HG03575 (cell line): ENCODE measurements around the gene SENP1.

Experiments used
- ATAC-seq: cut with Tn5 transposase; IDR thresholded peaks from one replicate; pipeline ENCODE4 v1.9.1; 2021; ENCODE audit not compliant: unreplicated experiment, insufficient number of reproducible peaks, low FRiP score; ENCODE audit errors: extremely low read depth

The SENP1 gene

GRCh38 chr12:48025281-48025680 lies 80.6 kb downstream of the SENP1 start:
- ATAC-seq, result no peak

- no peak for ATAC-seq
Measured at GRCh38 chr12:48024735-48025134, 81.1 kb downstream of the SENP1 start.

- ATAC-seq, result no peak
Measured at GRCh38 chr12:48023386-48023785, 82.5 kb downstream of the SENP1 start.

DNA sequence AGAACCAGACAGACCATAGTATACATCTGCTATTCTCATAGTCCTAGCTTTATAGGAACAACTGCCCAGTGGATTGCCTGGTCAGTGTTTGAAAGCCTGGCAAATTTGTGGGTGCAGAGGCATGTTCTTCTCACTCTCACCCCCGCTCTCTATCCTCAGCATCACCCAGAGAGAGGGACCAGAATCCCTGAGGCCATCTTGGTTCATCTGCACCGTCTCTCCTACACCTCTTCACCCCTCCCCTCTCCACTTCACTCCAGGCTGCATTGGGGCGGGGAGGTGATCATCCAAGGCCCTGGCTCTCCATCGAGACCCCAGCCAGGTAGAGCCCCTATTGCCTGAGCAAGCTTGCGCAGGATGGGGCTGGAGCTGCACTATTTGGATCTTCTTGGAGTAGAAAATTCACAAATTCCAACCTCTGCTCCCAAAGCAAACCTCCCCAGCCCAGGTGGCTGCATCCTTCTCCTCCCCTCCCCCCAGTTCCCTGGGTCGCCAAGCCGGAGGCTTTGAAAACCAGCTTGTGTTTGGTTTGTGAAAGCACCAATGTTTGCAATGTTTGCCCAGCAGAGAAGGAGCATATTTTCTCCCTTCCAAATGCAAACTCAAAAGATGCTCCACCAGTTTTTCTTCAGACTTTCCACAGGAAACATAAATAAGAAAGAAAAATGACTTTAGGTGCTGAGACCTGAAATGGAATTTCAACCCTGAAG lies 83.0 kb downstream of the SENP1 start:
- ATAC-seq, result no peak

- no peak for ATAC-seq
Measured at GRCh38 chr12:48022180-48022521, 83.7 kb downstream of the SENP1 start.

DNA sequence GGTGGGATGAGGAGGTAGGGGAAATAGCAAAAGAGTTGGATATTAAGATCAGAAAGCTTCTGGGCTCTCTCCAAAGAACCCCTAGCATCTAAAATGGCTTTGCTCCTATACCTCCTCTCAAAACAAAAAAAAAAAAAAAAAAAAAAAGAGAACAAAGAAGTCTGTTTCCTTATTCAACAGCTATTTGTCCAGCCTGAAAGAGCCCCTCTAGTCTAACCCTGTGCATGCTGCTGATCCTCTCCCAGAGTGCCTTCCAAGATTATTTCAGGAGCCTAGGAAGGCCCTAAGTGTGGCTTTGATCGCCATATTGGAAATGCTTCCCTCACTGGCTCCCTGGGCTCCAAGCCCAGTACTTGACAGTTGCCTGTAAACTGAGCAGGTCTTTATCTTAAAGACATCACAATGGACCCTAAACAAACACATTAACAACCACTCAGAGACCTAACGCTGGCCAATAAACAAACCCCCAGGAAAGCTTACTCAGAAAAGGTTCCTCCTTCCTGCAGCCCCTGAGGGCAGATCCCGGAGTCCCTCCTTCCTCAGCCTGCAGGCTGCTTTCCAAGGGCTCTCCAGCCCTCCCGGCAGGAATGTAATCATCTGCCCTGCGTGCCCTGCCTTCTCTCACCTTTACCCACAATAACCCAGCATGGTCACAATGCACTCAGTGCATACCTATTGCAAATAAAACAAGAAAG lies 84.2 kb downstream of the SENP1 start:
- ATAC-seq, result no peak

DNA sequence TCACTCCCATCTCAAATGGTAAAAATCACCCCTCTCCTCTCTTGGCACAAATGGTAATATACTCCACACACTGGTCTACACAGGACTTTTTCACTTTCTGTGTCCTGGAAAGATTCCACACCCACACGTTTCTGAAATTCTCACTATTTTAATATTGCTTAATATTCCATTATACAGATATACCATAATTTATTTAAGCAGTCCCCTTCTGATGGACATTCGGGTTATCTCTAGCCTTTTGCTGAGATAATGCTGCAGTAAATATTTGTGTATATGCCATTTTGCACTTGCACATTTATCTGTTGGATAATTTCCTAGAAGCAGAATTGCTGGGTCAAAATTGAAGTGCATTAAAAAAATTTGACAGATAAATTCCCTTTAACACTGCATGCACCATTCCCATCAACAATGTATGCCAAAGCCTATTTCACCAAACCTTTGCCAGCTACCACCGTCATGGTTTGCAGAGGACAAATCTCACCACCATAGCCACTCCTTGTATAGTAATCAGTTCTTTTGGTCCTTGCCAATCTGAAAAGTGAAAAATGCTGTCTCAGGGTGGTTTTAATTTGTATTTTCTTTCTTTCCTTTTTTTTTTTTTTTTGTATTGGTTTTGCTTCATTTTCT lies 86.1 kb downstream of the SENP1 start:
- no peak for ATAC-seq

GRCh38 chr12:48018618-48018995 lies 87.3 kb downstream of the SENP1 start:
- ATAC-seq, result no peak

DNA sequence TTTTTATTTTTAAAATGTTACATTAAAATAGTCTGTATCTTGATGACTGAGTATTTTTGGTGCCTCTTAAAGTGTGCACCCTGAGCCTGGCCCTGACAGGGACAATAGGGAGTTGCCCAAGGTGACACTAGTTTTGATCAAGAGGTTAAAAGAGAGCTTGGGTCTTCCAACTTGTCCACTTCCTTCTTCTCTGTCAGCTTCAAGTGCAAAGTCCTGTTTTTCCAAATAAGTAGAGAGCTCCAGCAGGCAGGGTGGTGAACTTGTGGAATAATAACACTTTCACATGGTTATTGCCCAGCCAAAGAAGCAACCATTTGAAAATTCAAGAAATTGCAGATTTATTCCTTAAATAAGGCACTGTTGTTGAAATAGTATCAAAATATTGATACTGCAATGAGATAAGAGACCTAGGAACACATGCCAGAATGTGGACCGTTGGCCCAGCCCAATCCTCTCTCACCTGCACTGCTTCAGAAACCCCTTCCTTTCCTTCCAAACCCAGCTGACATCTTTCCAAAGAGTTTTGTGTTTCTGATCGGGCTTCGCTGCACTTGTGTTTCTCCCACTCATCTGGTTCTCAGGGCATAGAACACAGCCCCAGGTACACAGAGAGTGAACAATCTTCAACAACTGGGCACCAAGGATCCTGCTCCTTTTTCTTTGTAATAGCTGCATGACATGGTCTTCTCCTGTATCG lies 87.8 kb downstream of the SENP1 start:
- no peak for ATAC-seq

GRCh38 chr12:48017496-48017895 lies 88.4 kb downstream of the SENP1 start:
- ATAC-seq, result no peak

DNA sequence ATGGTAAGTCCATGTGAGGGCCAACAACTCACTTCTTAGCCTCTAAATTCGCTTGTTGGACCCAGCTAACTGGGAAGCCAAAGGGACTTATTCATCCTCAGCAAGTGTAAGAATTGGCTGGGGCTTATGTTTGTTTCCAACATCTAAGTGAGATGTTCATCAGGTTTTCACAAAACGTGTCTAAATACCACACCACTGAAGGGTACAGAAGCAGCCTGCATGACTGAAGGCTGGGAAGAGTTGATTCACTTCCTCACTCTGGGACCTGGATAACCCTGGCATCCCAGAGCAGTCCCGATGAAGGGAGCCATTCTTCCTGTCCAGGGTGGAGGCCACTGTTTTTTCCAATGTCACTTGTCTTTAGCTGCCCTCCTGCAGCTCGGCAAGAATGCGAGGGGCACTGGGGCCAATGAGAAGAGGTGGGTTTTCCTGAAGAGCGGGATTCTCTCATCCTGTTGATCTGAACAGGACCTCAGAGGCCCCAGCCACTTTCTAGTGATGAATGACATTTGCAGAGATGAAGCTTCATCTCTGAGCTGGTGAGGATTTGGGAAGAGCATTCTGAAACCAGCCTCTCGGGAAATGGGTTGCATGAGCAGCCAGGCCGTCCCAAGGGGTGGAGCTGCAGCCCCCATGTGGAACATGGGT lies 89.4 kb downstream of the SENP1 start:
- ATAC-seq, result no peak

GRCh38 chr12:48015954-48016353 lies 89.9 kb downstream of the SENP1 start:
- no peak for ATAC-seq

GRCh38 chr12:48015129-48015528 lies 90.8 kb downstream of the SENP1 start:
- no peak for ATAC-seq

DNA sequence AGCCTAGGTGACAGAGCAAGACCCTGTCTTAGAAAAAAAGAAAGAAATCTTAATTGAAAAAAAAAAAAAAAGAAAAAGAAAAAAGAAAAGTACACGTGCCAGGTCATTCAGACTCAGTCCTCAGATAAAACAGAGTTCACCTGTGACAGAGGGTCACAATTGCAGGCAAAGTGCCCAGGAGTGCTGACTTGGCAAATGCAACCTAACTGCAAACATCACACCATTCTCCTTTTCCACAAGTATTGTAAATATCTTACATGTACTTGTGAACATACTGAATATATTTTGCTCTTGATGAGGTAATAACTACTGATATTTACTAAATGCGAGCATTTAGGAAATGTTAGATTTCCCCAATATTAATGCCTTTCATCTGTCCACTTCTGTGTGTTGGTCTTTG lies 92.6 kb downstream of the SENP1 start:
- no peak for ATAC-seq

DNA sequence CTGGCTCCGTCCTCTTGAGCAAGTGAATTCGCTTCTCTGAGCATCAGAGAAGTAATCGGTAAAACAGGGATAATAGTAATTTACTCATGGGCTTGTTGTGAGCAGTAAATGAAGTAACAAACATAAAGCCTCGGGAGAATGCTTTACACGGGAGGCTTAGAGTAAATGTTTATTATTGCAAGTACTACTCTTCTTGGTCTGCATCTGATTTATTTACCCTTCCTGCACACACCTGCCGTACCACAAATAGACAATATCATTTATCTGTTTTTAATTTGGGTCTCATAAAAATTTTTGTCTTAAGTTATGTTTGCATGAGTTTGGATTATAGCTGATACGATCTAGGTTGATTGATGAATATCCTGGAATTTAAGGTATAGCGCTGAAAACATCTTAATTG lies 93.8 kb downstream of the SENP1 start:
- ATAC-seq, result no peak

- no peak for ATAC-seq
Measured at GRCh38 chr12:48010366-48010970, 95.4 kb downstream of the SENP1 start.

DNA sequence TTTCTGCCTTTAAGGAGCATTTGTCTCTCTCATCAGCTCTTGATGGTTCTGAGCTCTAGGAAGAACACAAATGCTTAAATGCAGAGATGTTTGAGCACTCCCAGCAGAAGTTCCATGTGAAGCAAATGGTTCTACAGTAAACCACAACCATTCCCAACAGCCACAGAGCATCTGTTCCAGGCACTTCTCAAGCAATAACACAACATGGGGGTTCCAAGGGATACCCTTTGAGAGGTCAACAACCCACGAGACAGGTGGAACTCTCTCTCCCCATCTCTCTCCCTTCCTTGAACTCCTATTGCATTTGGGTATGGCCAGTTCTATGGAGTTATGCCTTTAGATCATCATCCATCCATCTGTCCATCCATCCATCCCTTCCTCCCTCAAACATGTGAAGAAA lies 96.4 kb downstream of the SENP1 start:
- ATAC-seq, result no peak

GRCh38 chr12:48008950-48009349 lies 96.9 kb downstream of the SENP1 start:
- no peak for ATAC-seq

DNA sequence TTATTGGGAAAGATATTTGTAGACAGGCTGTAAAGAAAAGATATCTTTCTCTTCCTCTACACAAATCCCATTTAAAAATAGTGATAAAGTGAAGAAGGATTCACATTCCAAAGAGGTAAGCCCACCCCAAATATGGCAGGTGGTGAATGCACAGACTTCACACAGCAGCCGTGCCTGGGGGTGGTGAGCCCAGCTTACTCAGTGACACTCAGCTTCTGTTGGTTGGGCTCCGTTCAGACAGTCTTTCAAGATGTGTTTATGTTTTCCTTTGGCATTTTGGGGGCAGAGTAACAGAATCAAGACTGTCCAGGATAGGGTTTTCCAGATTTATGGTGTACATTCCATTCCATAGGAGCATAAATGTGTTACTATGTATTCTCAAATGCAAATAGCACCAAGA lies 97.5 kb downstream of the SENP1 start:
- no peak for ATAC-seq
